HG02885 (cell line): ENCODE results near the gene NTN1.
"Not testable (repeated sequence)": the region's sequence is repeated elsewhere in the genome, so short reads cannot be mapped to it uniquely, and the experiment has no call there.

Experiments
- ATAC-seq: cut with Tn5 transposase; IDR thresholded peaks from one replicate; pipeline ENCODE4 v1.9.1; 2021; ENCODE audit warnings: mild to moderate bottlenecking; ENCODE audit not compliant: unreplicated experiment, poor library complexity

The NTN1 gene

GRCh38 chr17:9239246-9239792 lies 218.0 kb downstream of the NTN1 start:
- peak; percentile 9 for ATAC-seq

DNA sequence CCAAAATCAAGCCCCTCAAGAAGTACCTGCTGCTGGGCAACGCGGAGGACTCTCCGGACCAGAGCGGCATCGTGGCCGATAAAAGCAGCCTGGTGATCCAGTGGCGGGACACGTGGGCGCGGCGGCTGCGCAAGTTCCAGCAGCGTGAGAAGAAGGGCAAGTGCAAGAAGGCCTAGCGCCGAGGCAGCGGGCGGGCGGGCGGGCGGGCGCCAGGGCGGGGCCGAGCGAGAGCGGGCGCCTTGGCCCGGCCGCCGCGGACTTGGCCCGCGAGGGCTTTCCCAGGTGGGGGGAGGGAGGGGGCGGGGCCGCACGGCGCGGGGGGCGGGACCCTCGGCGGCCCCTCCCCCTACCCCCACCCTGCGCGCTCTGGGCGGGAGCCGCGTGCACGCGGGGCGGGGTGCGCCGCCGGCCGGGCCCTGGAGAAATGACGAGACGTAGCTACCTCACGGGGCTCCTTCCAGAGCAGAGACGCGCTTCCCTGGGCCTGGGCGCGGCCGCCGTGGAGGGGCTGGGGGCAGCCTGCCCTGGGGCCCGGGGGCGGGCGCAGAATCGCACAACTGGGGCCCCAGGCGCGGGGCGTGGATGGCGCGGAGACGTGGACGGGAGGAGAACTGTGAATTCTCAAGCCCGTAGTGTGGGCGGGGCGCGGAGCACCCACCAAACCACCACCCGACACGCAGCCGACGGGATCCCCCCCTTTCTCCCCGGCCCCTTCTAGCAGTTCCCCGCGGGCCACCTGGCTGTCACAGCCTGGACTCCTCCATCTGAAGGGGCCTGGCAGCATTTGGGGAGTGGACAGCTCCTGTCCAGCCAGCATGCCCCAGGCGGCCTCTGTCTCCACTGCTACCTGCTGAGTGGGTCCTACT lies 218.7 kb downstream of the NTN1 start:
- ATAC-seq = peak; percentile 68

GRCh38 chr17:9240659-9241370 lies 219.5 kb downstream of the NTN1 start:
- no peak for ATAC-seq

DNA sequence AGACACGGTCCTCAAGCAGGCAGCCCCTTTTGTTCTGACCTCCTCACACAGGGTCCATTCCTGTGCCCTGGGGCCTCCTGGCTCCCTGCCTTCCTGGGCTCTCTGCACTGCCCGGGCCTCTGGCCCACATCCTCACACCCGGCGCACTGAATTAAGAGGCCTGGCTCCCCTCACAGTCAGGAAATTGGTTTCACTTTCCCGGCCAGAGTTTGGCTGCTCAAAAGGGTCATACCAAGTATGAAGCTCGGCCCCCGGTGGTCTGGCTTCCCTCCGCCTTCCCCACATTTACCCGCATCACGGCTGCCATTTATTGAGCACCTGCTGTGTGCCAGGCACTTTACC lies 220.0 kb downstream of the NTN1 start:
- ATAC-seq = no peak

- no peak for ATAC-seq
Observed at GRCh38 chr17:9241774-9242496, 220.6 kb downstream of the NTN1 start.

DNA sequence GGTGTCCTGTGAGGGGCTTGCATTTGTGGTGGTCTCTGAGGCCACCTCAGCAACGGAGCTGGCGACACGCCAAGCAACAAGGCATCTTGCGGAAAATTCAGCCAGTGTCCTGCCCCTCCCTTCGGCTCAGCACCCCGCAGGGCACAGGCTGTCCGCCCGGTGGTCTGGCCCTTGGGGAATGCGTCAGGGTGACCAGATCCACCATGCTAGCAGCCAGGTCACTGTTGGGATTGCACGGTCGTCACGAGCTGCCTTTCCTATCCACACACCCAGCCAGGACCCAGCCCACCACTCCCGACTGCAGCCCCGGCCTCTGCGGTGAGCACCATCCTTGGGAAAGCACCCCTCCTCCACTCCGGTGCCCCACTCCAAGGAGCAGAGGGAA lies 221.2 kb downstream of the NTN1 start:
- ATAC-seq = no peak

- no peak for ATAC-seq
Observed at GRCh38 chr17:9242983-9243382, 221.7 kb downstream of the NTN1 start.

GRCh38 chr17:9244066-9245052 lies 223.0 kb downstream of the NTN1 start:
- no peak for ATAC-seq

- no peak for ATAC-seq
Observed at GRCh38 chr17:9247401-9247938, 226.2 kb downstream of the NTN1 start.

DNA sequence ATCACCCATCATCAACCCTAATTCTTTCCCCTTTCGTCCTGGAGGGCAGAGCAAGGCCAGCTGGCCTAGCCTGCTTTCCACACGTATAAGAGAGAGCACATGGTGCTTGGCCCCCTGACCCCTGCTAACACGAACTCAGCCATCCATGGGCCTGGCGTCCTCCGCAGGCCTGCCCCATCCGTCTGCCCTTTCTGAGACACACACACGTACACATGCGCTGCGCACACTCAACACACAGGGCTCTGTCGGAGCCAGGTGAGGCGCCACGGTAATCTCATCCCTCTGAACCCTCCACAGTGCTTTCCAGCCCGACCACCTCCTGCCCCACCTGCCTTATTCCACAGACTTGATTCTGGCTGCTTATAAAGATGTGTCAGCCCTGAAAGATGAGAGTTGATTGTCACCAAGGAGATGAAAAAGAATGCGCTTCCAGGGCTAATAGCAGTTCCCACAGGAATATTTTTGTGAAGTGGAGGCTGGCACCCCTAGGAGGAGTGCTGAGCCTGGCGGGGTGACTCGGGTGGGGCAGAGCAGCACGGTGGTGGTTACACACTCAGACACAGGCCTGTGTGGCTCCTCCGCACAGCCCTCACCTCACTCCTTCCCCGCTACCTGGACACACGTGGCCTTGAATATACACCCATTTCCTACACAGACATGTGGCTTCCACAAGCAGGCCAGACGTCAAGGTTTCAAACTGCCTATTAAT lies 228.1 kb downstream of the NTN1 start:
- ATAC-seq = no peak

DNA sequence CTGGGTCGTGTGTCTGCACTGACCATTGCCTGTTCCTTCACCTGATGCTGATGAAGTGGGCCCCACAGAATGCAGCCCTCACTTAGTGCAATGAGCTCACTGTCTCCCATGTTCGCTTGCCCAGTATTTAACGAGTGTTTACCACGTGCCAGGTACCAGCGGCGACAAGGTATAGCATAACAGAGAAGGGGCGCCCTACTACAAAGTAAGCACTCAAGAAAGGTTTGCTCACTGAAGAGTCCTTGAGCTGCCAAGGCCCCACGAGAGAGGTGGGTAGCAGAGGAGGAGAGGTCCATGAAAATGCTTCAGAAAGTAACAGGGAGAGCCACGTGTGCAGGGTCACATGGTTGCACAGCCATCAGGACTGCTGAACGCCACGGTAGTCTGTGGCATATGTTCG lies 230.0 kb downstream of the NTN1 start:
- ATAC-seq = no peak

- ATAC-seq = no peak
Observed at GRCh38 chr17:9253308-9253707, 232.0 kb downstream of the NTN1 start.

DNA sequence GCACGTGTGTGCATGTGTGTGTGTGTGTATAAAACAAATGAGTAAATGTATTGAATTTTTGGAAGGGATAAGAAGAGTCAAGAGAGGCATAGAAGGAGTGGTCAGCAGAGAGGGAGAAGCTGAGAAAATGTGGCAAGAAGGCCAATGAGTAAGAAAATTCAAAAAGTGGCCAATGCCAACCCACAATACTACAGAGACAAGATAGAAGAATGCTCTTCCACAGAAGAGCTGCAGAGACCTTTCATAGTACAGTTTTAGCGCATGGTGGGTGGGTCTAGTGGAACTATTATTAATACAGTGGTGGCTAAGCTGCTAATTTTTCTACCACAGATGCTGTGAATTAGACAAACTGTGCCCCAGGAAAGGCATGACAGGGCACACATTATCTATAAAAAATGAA lies 233.5 kb downstream of the NTN1 start:
- no peak for ATAC-seq

DNA sequence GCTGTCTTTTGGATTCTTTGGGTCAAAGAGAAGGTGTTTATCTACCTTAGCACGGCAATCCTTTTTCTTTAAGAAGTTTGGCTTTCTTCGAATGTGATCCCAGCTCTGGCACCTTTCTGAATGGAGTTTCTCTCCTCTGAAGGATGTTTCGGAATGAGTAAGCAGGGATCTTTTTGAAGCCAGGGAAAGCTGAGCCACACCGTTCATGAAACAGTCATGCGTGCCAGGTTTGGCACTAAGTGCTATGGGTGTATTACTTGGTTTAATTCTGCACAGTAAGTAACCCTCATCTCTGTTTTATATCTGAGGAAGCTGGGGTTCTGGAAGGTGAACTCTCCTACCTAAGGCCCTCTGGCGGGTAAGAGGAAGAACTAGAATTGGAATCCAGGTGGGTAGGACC lies 234.5 kb downstream of the NTN1 start:
- ATAC-seq = no peak

DNA sequence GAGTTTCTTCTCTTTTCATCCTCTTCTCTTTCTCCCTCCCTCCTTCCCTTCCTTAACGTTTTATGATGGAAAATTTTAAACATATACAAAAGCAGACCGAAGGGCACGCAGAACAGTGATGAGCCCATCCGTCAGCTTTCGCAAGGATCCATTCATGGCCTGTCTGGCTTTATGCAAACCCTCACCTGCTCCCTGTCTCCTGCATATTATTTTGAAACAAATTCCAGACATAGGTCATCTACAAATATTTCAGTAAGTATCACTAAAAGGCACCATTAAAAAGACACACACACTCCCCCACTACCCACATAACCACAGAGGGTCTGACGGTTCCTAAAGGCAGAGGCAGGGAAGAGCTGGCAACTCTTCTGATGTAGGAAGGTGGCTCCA lies 235.0 kb downstream of the NTN1 start:
- no peak for ATAC-seq

DNA sequence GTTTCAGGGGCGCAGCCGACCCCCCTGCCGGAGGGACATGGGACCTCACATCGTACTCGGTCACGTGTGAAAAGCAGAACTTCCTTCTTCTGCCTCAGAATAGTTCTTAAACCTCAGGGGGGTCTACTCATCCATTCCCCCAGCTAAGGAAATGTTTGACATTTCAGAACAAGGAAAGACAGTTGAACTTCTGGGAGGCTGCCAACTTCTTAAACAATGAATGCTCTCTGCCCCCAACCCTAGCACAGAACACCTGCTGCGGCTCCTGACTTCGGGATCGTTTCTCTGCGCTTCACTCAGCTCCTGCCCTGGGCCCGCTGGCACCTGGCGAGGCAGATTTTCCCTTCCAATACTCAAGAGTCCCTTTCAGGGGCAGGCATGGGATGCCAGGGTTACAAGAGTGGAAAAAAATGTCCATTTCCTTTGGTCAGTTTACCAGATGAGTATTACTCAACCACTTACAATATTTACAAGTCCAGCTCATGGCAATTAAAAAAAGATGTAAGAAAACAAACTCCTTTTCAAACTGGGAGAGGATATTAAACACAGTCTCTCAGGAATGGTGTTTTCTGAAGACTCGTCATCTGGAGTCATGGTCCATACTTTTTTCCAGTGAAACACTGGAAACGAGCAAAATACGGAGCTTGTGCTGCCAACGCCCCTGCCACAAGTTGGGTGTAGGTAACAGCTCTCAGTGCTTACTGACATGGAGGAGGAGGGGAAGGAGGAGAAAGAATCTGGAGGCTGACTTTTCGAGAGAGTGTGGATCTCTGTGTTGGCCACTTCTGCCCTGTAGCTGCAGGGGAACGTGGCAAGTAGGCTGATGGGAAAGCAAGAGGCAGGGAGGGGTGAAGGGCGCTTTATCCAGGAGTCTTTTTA lies 235.7 kb downstream of the NTN1 start:
- no peak for ATAC-seq

GRCh38 chr17:9257630-9257965 lies 236.3 kb downstream of the NTN1 start:
- not testable (repeated sequence) for ATAC-seq
